Stimulated activated CD8-positive, alpha-beta memory T cell treated with anti-CD3 and anti-CD28 coated beads, Interleukin-2, amount 100 ng/mL, for 48 hours (primary cell): Measurements from ENCODE around the gene AGPAT4.

Source experiments
- DNase-seq, 2 donors: peaks; one replicate each; pipeline ENCODE4 v3.0.0-alpha.2; 2020; ENCODE audit warnings: low read depth in 2 of 2

Gene AGPAT4

GRCh38 chr6:161166176-161166575 lies 107.7 kb downstream of the AGPAT4 start:
- DNase-seq, result no peak

DNA sequence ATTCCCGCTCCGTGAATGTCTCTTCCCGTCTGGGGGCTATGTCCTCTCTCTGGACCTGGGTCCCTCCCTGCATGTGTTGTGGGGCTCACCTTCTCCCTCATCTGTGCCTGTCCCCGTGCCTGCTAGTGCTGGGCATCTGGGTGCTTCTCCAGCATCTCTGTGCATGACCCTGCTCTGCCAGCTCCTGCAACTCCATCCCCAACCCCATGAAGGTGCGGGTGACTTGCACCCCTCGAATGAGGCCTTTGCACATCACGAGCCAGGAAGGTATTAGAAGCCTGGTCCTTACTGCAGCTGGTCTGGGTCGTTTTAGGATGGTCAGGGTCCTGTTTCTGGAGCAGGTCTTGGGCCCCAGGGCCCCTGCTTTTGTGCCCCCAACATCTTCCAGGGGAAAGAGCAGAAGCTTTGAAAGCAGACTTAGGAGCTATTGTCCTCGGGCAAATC lies 109.7 kb downstream of the AGPAT4 start:
- DNase-seq, result no peak

DNA sequence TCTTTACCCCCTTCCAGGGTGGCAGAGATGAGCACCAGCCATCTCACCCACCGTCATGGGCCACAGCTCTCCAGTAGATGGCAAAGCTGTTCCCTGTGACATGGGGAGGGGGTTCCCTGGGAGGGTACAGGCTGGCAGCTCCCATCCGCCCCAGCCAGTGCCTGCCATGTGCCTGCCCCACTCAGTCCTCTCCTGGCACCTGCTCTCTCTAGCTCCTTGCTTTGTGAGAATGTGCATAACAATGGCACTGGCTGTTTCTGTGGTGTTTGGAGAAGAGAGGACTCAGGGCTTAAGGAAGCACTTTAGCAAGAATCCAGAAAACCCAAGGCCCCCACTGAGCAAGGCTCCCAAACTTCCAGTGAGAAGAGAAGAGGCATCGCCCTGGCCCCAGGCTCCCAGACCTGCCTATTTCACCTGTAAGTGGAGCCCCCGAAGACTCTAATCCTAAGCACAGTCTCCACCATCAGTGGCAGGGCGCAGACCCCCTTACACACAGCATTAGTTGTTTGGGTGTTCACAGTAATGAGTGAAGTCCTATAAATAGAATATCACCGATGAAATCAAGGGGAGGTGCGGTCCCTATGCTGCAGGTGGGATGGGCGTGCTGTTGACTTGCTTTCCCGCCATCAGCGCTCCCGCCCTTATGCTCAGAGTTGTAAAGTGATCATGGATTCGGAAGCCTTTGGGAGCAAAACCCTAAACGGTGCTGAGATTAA lies 110.2 kb downstream of the AGPAT4 start:
- no peak for DNase-seq

- DNase-seq, result no peak
Measured at GRCh38 chr6:161162722-161163121, 111.1 kb downstream of the AGPAT4 start.

- no peak for DNase-seq
Measured at GRCh38 chr6:161161889-161162624, 111.8 kb downstream of the AGPAT4 start.

- DNase-seq, result no peak
Measured at GRCh38 chr6:161161121-161161520, 112.7 kb downstream of the AGPAT4 start.

GRCh38 chr6:161154796-161155335 lies 119.0 kb downstream of the AGPAT4 start:
- no peak for DNase-seq

DNA sequence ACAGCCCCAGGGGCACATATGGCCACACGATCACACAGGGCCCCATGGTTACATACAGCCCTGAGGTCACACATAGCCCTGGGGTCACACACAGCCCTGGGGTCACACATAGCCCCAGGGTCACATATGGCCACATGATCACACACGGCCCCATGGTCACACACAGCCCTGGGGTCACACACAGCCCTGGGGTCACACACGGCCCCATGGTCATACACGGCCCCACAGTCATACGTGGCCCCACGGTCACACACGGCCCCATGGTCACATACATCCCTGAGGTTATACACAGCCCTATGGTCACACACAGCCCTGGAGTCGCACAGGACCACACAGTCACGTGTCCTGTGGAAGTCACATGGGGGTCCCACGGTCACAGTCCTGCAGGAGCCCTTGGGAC lies 120.1 kb downstream of the AGPAT4 start:
- no peak for DNase-seq

DNA sequence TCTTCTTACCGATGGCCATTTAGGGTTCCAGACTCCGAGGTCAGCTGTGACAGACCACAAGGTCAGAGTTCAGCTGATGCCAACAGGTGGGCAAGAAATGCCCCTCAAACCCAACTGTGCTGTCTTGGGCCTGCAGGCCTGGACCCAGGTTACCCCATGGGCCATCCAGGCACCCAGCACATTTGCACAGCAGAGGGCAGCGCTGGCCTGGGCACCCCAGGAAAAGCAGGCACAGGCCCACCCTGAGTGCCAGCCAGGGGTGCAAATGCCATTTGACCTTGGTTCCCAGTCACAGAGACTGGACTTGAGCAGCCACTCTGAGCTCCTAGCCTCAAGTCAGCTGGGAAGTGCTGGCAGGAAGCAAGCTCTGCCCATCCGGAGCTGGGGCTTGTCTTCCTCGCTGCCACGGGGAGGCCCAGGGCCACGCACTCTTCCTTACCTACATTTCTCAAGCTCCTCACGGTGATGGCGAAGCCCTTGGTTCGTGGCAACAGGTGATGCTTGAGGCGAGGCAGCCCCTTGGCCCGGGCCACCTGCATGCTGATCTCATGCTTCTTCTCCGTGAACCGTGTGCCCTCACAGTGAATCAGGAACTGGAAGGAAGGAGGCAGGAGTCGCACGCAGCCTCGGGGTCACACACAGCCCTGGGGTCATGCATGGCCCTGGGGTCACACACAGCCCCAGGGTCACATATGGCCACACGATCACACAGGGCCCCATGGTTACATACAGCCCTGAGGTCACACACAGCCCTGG lies 120.8 kb downstream of the AGPAT4 start:
- peak in 1 of 2 donors; percentile 9 for DNase-seq

- DNase-seq, result no peak
Measured at GRCh38 chr6:161152527-161152862, 121.4 kb downstream of the AGPAT4 start.

DNA sequence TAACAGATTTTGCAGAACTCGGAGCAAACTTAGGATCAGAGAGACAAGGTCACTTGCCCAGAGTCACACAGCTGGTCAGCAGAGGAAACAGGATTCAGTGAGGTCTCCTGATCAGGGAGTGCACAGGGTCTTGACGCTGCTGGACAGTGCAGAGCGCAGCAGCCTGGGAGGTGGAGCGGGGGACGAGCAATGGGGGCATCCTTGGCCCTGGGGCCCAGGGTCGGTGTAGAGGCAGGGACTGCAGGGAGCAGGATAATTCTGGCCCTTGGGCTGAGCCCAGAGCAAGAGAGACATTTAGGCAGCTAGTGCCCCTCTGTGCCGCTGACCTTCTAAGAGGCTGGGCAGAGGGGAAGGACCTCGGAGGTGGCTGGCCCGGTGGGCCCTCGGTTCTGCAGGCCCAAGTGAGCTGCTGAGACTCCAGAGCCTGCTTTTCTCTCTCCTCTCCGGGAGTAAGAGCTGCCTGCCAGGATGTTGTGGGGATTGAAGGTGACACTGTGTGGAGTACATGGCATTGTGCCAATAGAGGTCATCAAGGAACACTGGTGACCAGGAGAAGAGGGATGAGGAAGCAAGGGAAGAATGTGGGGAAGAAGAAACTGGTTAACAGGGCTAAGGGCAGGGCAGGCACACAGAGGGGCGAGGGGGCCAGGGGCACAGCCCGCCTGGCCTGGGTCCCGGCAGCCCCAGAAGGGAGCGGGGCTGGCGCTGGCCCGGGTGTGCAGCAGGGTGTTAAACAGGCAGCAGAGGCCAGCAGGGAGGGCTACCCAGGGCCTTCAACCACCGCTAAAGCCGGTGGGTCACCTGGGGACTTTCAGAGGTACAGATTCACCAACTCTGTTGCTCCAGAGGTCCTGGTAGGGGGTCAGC lies 122.0 kb downstream of the AGPAT4 start:
- no peak for DNase-seq

DNA sequence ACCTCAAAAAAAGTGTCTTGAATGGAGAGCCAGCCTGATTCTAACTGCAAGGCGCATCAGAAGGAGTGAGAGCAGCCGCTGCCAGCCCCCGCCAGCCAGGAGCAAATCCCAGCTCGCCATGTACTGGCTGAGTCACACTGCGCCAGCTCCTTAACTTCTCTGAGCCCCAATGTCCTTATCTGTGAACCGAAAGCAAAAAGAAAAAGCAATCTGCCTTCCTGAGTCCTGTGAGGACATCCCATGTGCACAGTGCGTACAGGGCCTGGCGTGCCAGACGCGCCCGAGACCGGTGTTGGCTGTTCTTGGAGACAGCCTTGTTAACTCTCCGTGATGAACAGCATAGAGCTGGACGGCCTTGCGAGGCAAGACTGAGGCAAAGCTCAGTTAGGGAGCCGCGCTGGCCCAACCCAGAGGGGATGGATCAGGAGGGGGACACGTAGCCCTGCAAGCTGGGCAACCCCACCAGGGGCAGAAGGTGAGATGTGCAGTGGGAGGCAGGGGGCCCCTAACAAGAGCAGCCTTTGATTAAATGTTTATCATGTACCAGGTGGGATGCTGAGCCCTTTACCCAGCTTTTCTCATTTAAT lies 122.7 kb downstream of the AGPAT4 start:
- DNase-seq, result no peak

- DNase-seq, result no peak
Measured at GRCh38 chr6:161150566-161150965, 123.3 kb downstream of the AGPAT4 start.

GRCh38 chr6:161150136-161150535 lies 123.7 kb downstream of the AGPAT4 start:
- no peak for DNase-seq

- no peak for DNase-seq
Measured at GRCh38 chr6:161143663-161144430, 130.0 kb downstream of the AGPAT4 start.

GRCh38 chr6:161142957-161143296 lies 130.9 kb downstream of the AGPAT4 start:
- no peak for DNase-seq

DNA sequence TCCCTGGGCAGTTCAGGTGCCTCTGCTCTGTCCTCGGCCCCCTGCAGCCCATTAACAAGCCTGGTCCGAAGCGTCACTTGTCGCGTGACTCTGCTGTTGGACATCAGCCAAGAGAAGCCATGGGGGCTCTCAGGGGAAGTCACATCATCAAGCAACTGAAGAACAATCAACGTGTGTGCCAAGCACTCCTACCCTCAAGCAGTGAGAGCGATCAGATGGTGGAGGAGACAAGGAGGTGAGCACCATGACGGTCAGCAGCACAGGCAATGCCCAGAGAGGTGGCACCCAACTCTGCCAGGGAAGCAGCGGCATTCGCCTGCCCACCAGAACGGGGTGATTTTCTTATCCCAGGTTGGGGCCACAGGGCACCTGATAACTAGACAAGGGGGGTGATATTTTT lies 132.7 kb downstream of the AGPAT4 start:
- no peak for DNase-seq

DNA sequence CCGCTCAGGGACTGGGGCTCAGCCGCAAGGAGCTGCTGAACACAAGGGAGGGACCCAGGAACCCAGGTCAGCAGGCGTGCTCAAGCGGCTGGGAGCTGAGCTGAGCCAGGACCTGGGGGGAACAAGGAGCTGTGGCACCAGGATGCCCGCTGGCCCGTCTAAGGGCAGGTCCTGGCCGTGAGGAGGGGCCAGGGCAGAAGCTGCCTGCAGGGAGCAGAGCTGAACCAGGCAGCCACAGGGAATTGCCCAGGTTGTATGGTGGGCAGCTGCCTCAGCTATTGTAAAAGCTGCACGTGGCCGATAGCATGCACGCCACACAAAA lies 133.3 kb downstream of the AGPAT4 start:
- DNase-seq, result no peak

- no peak for DNase-seq
Measured at GRCh38 chr6:161139766-161140553, 133.9 kb downstream of the AGPAT4 start.

DNA sequence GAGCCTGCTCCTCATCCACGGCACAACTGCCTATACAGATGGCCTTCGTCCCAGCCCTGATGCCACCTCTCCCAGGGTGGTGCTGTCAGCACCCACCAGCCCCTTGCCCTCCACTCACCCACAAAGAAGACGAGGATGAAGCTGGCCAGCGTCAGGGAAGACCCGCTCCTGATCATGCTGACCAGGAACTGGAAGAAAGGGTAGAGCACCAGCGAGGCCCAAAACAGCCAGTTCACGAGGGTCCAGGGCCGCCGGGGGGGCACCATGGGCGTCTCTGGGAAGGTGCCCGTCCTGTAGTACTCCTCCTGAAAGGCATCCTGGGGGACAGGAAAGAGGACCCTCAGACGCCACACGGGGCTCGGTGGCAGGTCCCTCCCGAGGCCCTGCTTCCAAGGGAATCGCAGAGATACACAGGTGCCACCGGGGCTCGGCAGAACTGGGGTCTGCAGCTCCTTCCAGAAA lies 134.5 kb downstream of the AGPAT4 start:
- DNase-seq, result no peak
